GM18861 (cell line): ENCODE results near the gene DHFR2.
"Not testable (repeated sequence)": the region's sequence is repeated elsewhere in the genome, so short reads cannot be mapped to it uniquely, and the experiment has no call there.

ENCODE experiments used
- ATAC-seq: cut with Tn5 transposase; IDR thresholded peaks from one replicate; pipeline ENCODE4 v1.9.1; 2021; ENCODE audit not compliant: unreplicated experiment

Gene DHFR2

GRCh38 chr3:94062513-94063404, at the start of gene DHFR2, which contains the start of gene NSUN3:
Gene DHFR2, minus strand, starts transcription at chr3:94062916. Its CDS starts 1,405 bp downstream, at chr3:94061511.
Gene NSUN3, plus strand, starts transcription at chr3:94063061. Its CDS starts 66 bp downstream, at chr3:94063127.
- peak; percentile 90 for ATAC-seq

- ATAC-seq: no peak
Observed at GRCh38 chr3:94110854-94111253, 48.1 kb upstream of the DHFR2 start.

- not testable (repeated sequence) for ATAC-seq
Observed at GRCh38 chr3:94110232-94110631, 47.5 kb upstream of the DHFR2 start.

DNA sequence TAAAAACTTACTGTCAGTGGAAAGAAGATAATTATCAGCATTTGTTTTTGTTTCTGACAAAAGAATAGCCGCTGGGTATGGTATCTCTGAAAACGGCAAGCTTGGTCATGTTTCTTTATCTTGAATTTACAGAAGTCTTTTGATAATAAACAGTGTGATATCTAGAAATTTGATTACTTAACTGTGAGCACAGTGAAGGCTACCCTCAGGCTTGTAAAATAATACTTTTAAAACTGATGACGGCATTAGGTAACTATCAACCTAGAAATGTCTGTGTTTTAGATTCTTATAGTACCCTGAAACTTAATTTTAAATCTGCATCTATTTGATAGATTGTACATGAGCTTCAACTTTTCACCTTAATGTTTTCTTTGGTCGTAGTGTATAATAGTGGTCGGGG, 43.6 kb upstream of the DHFR2 start:
- ATAC-seq: no peak

GRCh38 chr3:94101860-94102259, 39.1 kb upstream of the DHFR2 start:
- ATAC-seq: no peak

GRCh38 chr3:94099311-94099710, 36.6 kb upstream of the DHFR2 start:
- no peak for ATAC-seq

DNA sequence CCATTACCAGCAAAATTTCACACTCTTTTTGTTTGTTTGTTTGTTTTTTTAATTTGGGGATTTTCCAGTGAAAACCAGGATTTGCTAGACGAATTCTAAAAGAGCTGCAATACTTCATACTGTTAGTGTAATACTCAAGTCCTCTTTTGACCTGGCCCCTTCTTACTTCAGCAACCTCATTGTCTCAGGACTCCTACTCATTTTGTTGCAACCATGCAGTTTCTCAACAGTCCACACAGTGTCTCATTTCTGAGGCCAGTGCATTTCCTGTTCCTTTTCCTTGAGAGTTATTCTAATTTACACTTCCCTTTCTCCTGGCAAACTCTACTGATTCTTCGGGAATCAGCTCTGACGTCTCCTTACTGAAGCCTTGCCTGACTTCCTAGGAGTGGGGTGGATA, 35.7 kb upstream of the DHFR2 start:
- no peak for ATAC-seq

DNA sequence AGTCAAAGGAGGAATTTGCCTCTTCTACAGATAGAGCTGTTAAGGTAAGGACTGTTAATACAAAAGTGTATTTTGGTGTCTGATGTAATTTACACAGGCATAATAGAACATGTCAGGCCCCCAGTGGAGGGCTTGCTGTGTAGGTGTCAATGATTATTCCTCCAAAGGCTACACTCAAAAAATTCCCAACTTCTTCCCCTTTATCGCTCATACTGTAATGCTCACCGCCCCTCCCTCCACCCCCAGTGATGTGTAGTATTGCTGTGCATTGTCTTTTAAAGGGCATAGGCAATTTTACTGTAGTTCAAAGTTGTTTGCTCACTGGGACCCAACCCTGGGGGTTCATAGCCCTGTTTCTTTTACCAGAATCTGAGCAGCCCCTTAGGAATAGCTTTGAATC, 32.4 kb upstream of the DHFR2 start:
- no peak for ATAC-seq

DNA sequence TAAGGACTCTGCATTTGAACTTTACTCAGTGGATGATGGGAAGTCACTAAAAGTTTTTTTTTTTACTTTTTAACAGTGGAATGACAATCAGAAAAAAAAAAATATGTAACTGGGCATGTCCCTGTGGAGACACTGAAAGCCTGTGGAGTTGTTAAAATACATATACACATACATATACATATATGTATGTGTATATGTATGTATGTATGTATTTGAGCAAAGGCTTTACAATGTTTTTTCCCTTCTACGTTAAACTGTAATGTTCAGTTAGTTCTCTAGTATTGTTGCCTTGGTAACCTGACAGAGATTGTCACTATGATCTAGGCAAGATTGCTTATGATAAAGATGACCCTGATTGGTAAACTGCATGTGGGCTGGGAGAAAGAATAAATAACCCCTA, 30.4 kb upstream of the DHFR2 start:
- no peak for ATAC-seq

GRCh38 chr3:94092086-94092485, 29.4 kb upstream of the DHFR2 start:
- ATAC-seq: no peak

- ATAC-seq: no peak
Observed at GRCh38 chr3:94089126-94089525, 26.4 kb upstream of the DHFR2 start.

- no peak for ATAC-seq
Observed at GRCh38 chr3:94083261-94083660, 20.5 kb upstream of the DHFR2 start.

DNA sequence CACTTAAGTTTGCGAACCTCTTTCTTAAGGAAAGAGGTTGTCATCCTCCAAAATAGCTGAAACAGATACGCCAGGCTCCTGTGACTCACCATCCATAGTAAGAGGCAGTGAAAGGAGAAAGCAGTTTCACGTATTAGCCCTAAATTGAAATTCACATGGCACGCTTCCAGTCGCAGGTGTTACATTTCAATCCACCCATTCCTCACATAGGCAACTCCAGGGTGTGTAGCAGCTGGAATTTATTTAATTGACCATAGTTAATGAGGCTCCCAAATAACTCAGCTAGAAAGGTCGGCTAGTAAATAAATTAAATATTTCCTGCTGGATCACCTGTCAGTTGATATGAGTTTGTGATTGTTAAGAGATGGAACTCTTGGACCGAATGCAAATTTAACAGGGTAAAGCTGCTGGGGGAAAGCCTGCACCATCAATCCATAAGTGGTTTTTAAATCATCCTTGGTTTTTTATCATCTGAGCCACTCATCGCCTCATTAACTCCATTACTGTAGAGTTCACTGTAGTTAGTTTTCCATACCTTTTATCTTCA, 19.7 kb upstream of the DHFR2 start:
- ATAC-seq: no peak

GRCh38 chr3:94081884-94082283, 19.2 kb upstream of the DHFR2 start:
- ATAC-seq: no peak

- not testable (repeated sequence) for ATAC-seq
Observed at GRCh38 chr3:94080552-94080951, 17.8 kb upstream of the DHFR2 start.

DNA sequence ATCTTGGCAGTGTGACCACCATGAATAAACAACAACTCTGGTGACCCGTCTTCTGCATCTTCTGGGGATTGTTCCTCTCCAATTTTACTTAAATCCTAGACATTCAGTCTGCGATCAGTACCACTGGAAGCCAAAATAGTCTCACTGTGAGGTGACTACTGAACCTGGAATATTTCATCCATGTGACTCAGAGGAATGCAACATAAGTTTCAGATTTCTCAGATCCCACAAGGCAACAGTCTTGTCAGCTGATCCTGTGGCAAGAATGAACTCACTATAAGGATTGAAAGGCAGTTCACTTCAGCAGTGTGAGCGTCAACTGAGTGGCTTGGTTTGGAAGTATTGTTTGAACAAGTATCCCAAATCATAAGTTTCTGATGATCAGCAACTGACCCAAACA, 13.3 kb upstream of the DHFR2 start:
- no peak for ATAC-seq

GRCh38 chr3:94071713-94072284, 9.1 kb upstream of the DHFR2 start:
- peak; percentile 86 for ATAC-seq

DNA sequence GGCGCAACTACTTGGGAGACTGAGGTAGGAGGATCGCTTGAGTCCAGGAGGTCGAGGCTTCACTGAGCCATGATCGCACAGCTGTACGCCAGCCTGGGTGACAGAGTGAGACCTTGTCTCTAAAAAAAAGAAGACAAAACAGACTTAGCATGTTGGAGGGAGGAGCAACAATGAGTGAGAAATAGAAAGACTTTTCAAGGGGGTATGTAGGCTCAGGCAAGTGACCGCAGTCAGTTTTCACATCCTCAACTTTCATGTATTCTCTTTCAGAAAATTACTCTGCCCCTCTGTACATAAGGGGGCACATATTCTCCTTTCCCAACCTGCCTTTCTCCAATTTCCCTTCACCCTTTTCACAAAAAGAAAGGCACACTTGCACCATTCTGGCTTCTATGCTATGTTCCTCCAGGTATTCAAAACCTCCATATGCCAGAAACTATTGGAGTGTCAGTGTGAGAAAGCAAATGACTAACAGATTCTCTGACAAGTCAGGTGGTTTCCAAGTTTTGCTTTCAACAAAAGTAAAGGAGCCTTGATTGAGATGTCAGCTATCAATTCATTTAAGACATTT, 7.7 kb upstream of the DHFR2 start:
- ATAC-seq: peak; percentile 35

- no peak for ATAC-seq
Observed at GRCh38 chr3:94069194-94069813, 6.6 kb upstream of the DHFR2 start.

GRCh38 chr3:94066506-94067500, 4.1 kb upstream of the DHFR2 start:
- ATAC-seq: no peak
